Body of pancreas (tissue), 4 donors: ENCODE data around the gene MAZ. TPM values are rescaled to one million over a fixed set of nuclear protein-coding genes. Genes with fewer than 3 reads are reported as not detected.
"Not testable (repeated sequence)": the region's sequence is repeated elsewhere in the genome, so short reads cannot be mapped to it uniquely, and the experiment has no call there.

Experiments
- ATAC-seq: fragments of 150-250 bp; one replicate; pipeline ENCODE4 v1.9.1; 2016
- DNase-seq, 4 donors: peaks; one replicate each; pipeline ENCODE4 v3.0.0-alpha.2; 2019
- H3K27ac ChIP-seq, 4 donors: fragments of 200-600 bp; sonication (generic); 1 replicate in 3 of 4; 2 replicates in 1 of 4; pipeline versions ENCODE4 v1.5.1 to v1.6.1; 2016 to 2019; ENCODE audit warnings: mild to moderate bottlenecking in 1 of 4, mixed read lengths in 1 of 4, moderate library complexity in 1 of 4
- H3K27me3 ChIP-seq, 2 donors: fragments of 200-600 bp; sonication (generic); one replicate each; pipeline ENCODE4 v1.6.0; 2016; ENCODE audit warnings: mild to moderate bottlenecking in 1 of 2
- H3K36me3 ChIP-seq, 2 donors: fragments of 200-600 bp; sonication (generic); replicated peaks in 1 of 2; 2 replicates each; pipeline ENCODE4 v1.5.1; 2016; ENCODE audit warnings: low read depth in 2 of 2; ENCODE audit not compliant: insufficient read depth in 1 of 2
- H3K4me1 ChIP-seq: fragments of 200-600 bp; sonication (generic); one replicate; pipeline ENCODE4 v1.6.0; 2016
- H3K4me3 ChIP-seq, 2 donors: fragments of 200-600 bp; sonication (generic); 1 replicate in 1 of 2; 2 replicates in 1 of 2; pipeline ENCODE4 v1.5.1; 2016 to 2019
- H3K9me3 ChIP-seq, 3 donors: fragments of 200-600 bp; sonication (generic); 1 replicate in 2 of 3; 2 replicates in 1 of 3; pipeline ENCODE4 v1.5.1; 2016
- POLR2A ChIP-seq, 3 donors: fragments of 450-650 bp; IDR thresholded peaks; one replicate each; pipeline ENCODE4 v1.6.1; 2016; ENCODE audit warnings: antibody characterized with exemption in 3 of 3, mild to moderate bottlenecking in 2 of 3
- WGBS, 2 donors: methylation state at CpG; one replicate each; pipeline ENCODE4 v1.1.5; 2017; 5-methylcytosine and 5-hydroxymethylcytosine counted together
- intact Hi-C: fragments of 100-400 bp; cut with DNase I; formaldehyde crosslinking; loops from one replicate; pipeline ENCODE4 v1.15.1; 2023
- total RNA-seq, 2 donors: library from RNA; depleted of rRNA; stranded (reverse); fragments of >200 nt; gene quantifications; one replicate each; pipeline ENCODE4 v1.1.0, GENCODE V29; 2016
- TF ChIP-seq, protein P1 (sequence below), 7 experiments: fragments of 450-650 bp in 4 of 7; fragments of 200-600 bp in 3 of 7; sonication (generic) in 3 of 7; IDR thresholded peaks; one replicate each; pipeline ENCODE4 v1.5.1; 2016 to 2019; ENCODE audit warnings: antibody characterized with exemption in 7 of 7

Gene MAZ
- 100 to 1,000 TPM in 1 of 2 donors, 10 to 100 TPM in 1; 57.9 to 125 TPM for total RNA-seq

DNA sequence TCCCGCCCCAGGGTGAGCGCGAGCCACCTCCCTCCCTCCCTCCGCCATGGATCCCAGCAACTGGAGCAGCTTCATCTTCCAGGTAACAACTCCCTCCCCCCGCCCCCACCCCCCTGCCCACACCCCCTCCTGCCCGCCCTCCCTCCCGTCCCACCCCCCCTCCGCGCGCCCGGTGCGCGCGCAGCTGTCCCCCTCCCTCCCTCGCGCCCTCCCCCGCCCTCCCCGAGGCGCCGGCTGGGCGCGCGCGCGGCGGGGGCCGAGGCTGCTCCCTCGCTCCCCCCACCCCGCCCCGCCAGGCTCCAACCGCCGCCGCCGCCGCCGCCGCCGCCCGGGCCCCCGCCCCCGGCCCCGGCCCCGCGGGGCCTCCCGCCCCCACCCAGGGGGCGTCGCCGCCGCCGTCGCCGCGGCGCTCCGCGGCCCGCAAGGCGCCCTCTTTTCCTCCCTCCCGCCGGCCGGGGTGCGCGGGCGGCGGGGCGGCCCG is at the start of gene MAZ:
Gene MAZ, plus strand, starts transcription at position 431 of the 481 bp plus-strand sequence. CDS start 173 bp downstream, outside the sequence.
- DNase-seq (peak in 2 of 4 donors; percentile 95 to 96), ATAC-seq (peak; percentile 13)
- H3K27ac ChIP-seq = peak within 1 kb of the TSS; percentile 81 to 99 (median 92)
- no peaks in the 10 kb centered on the region for H3K27me3 ChIP-seq
- 0% methylated on average over 1 of the region's 67 CpGs; no CpG with 5 or more reads in 1 of the 2 donors for WGBS, 2 donors
- no peak for TF ChIP-seq POLR2A (IDR thresholded peaks at IDR 0.05)
- TF ChIP-seq, protein P1, sequence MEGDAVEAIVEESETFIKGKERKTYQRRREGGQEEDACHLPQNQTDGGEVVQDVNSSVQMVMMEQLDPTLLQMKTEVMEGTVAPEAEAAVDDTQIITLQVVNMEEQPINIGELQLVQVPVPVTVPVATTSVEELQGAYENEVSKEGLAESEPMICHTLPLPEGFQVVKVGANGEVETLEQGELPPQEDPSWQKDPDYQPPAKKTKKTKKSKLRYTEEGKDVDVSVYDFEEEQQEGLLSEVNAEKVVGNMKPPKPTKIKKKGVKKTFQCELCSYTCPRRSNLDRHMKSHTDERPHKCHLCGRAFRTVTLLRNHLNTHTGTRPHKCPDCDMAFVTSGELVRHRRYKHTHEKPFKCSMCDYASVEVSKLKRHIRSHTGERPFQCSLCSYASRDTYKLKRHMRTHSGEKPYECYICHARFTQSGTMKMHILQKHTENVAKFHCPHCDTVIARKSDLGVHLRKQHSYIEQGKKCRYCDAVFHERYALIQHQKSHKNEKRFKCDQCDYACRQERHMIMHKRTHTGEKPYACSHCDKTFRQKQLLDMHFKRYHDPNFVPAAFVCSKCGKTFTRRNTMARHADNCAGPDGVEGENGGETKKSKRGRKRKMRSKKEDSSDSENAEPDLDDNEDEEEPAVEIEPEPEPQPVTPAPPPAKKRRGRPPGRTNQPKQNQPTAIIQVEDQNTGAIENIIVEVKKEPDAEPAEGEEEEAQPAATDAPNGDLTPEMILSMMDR (IDR thresholded peaks at IDR 0.05) = no peak
- H3K9me3 ChIP-seq = no peaks in the 10 kb centered on the region
- H3K4me1 ChIP-seq = peaks cover 52% of the 10 kb centered on the region
- peak within 1 kb of the TSS; percentile 68 to 92 for H3K4me3 ChIP-seq
- no peaks in the 10 kb centered on the region for H3K36me3 ChIP-seq
- intact Hi-C loops = no loop called here

DNA sequence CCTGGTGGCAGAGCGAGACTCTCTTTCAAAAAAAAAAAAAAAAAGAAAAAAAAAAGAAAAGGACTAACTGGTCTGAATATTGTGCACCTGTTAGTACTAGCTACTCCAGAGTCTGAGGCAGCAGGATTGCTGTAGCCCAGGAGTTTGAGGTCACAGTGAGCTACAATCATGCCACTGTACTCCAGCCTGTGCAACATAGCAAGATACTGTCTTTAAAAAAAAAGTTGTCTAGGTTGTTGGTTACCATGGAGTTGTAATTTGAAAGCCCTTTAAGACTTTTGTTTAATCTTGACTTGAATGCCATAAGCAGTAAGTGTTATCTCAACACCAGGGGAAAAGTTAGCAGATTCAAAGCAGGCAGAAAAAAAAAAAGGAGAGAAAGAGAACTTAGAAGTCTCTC is 49.7 kb upstream of the MAZ start:
- ATAC-seq = peak; percentile 69
- intact Hi-C loops = no loop called here
- WGBS, 2 donors = 29 to 43% methylated on average over 1 of the region's 1 CpG
- H3K9me3 ChIP-seq = no peaks in the 10 kb centered on the region
- no peak overlapping the region for H3K4me3 ChIP-seq
- no peaks in the 10 kb centered on the region for H3K36me3 ChIP-seq
- H3K4me1 ChIP-seq = peaks cover 6% of the 10 kb centered on the region
- no peaks in the 10 kb centered on the region for H3K27me3 ChIP-seq
- DNase-seq = no peak
- no peak for TF ChIP-seq POLR2A (IDR thresholded peaks at IDR 0.05)
- TF ChIP-seq, protein P1 (IDR thresholded peaks at IDR 0.05) = no peak
- no peak overlapping the region for H3K27ac ChIP-seq

DNA sequence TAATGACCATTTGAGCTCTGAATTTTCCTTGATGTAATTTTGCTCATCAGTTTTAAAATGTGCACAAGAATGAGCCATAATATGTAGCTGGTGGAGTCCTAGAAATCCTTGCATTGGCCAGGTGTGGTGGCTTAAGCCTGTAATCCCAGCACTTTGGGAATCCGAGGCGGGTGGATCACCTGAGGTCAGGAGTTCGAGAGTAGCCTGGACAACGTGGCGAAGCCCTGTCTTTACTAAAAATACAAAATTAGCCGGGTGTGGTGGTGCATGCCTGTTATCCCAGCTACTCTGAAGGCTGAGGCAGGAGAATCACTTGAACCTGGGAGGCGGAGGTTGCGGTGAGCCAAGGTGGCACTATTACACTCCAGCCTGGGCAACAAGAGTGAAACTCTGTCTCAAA is 49.2 kb upstream of the MAZ start:
- ATAC-seq = not testable (repeated sequence)

DNA sequence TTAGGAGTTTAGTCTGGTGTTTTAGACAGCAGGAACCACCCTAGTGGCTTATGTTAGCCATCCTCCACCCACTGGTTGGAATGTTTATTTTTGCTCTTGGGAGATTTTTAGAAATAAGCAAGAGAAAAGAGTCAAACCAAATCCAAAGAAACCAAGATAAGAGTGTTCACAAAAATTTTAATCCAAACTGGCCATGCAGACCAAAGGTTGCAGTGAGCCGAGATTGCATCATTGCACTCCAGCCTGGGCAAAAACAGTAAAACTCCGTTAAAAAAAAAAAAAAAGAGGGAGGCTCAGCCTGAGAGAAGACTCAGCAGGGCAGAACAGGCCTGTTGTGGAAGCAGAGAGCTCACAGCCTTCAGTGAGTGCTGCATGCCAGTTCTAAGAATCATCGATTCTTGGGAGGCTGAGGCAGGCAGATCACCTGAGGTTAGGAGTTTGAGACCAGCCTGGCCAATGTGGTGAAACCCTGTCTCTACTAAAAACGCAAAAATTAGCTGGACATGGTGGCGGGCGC is 48.3 kb upstream of the MAZ start:
- H3K27me3 ChIP-seq = no peaks in the 10 kb centered on the region
- DNase-seq (no peak), ATAC-seq (no peak)
- no peak overlapping the region for H3K4me3 ChIP-seq
- H3K27ac ChIP-seq = no peak overlapping the region
- H3K36me3 ChIP-seq = no peaks in the 10 kb centered on the region
- peaks cover 6% of the 10 kb centered on the region for H3K4me1 ChIP-seq
- 65 to 71% methylated on average over 6 of the region's 6 CpGs for WGBS, 2 donors
- no peaks in the 10 kb centered on the region for H3K9me3 ChIP-seq
- intact Hi-C loops = no loop called here
- TF ChIP-seq, protein P1 (IDR thresholded peaks at IDR 0.05) = peak in 1 of 7 experiments; percentile 3
- no peak for TF ChIP-seq POLR2A (IDR thresholded peaks at IDR 0.05)

More for the DNA sequence above, 49.2 kb upstream of the MAZ start:
- H3K27ac ChIP-seq, intact Hi-C loops, DNase-seq, H3K27me3 ChIP-seq, H3K4me1 ChIP-seq, H3K4me3 ChIP-seq, H3K9me3 ChIP-seq, H3K36me3 ChIP-seq: not testable (repeated sequence)
- 66 to 71% methylated on average over 8 of the region's 8 CpGs for WGBS, 2 donors

DNA sequence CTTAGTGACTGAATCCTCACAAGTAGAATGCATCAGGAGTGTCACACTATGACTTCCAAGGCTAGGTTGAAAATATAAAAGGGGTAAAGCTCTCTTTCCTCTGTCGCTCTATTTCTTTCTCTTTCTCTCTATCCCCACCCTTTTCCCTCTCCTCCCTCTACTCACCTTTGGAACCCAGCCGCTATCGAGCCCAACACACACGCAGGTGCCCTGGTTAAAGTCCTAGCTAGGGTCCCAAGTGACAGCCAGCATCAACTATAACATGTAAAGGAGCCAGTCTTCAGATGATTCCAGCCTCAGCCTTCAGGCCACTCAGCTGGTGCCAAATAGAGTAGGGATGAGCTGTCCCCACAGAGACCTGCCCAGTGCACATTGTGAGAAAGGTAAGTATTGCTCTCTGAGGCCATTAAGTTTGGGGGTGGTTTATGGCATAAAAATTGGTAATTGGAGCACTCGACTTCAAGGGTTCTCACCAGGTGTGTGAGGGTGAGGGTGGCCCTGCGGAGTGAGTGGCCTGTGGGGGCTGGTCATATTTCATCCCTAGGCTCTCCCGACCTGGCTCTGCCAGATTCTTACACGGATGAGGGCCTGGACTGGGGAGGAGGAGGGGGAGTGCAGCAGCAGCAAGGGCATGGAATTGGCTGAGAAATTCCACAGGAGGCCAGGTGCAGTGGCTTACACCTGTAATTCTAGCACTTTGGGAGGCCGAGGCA is 45.6 kb upstream of the MAZ start:
- no peak for TF ChIP-seq POLR2A (IDR thresholded peaks at IDR 0.05)
- TF ChIP-seq, protein P1 (IDR thresholded peaks at IDR 0.05) = no peak
- Histone ChIP-seq H3K4me1 (peaks cover 20% of the 10 kb centered on the region), H3K27me3 (no peaks in the 10 kb centered on the region), H3K36me3 (no peaks in the 10 kb centered on the region), H3K9me3 (no peaks in the 10 kb centered on the region), H3K4me3 (no peak overlapping the region), H3K27ac (no peak overlapping the region)
- ATAC-seq = no peak
- 83 to 87% methylated on average over 9 of the region's 9 CpGs for WGBS, 2 donors
- no peak for DNase-seq
- intact Hi-C loops = no loop called here

DNA sequence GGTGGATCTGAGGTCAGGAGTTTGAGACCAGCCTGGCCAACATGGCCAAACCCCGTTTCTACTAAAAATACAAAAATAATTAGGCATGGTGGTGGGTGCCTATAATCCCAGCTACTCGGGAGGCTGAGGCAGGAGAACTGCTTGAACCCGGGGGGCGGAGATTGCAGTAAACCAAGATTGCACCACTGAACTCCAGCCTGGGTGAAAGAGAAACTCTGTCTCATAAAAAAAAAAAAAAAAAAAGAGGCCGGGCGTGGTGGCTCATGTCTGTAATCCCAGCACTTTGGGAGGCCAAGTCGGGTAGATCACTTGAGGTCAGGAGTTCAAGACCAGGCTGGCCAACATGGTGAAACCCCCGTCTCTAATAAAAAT is 45.1 kb upstream of the MAZ start:
- H3K27ac ChIP-seq, H3K9me3 ChIP-seq, DNase-seq, H3K27me3 ChIP-seq, ATAC-seq, H3K36me3 ChIP-seq, H3K4me3 ChIP-seq, intact Hi-C loops: not testable (repeated sequence)
- 86 to 88% methylated on average over 8 of the region's 8 CpGs for WGBS, 2 donors
- peaks cover 25% of the 10 kb centered on the region for H3K4me1 ChIP-seq
